HEK293 (cell line): ENCODE data around the gene TAS1R3.
A peak's percentile ranks its signal among the peaks of the same experiment; 100 is the strongest.

Source experiments
- CTCF ChIA-PET: fragments of 350-600 bp; formaldehyde crosslinking; extraction: SDS; loops from one replicate; lab custom pipeline; 2021; ENCODE audit warnings: antibody characterized with exemption; lab: Yijun Ruan, JAX
- POLR2A ChIA-PET: fragments of 300-600 bp; formaldehyde crosslinking; extraction: SDS; loops from one replicate; lab custom pipeline; 2020; ENCODE audit warnings: antibody characterized with exemption, inconsistent platforms; lab: Yijun Ruan, JAX
- H3K27ac ChIP-seq: fragments of 200-500 bp; sonication (Bioruptor generic); 2 replicates; pipeline ENCODE4 v1.5.1; 2014; ENCODE audit warnings: low read depth, low read length, control low read depth, inconsistent platforms; ENCODE audit errors: extremely low read depth
- H3K36me3 ChIP-seq, 2 experiments: fragments of 200-500 bp in 1 of 2; sonication (Bioruptor generic) in 1 of 2; 1 replicate in 1 of 2; 2 replicates in 1 of 2; pipeline ENCODE4 v1.5.1; 2014 to 2017; ENCODE audit warnings: inconsistent platforms in 2 of 2, low read length in 2 of 2; ENCODE audit not compliant: control insufficient read depth in 2 of 2, insufficient read depth in 1 of 2
- H3K4me1 ChIP-seq: fragments of 200-500 bp; sonication (Bioruptor generic); 2 replicates; pipeline ENCODE4 v1.5.1; 2014; ENCODE audit warnings: mild to moderate bottlenecking, low read length, inconsistent platforms; ENCODE audit not compliant: control insufficient read depth, insufficient read depth
- H3K4me3 ChIP-seq: 2 replicates; pipeline ENCODE4 v1.5.1; 2011; ENCODE audit warnings: low read depth, mild to moderate bottlenecking, control low read depth, low read length, moderate library complexity
- H3K9me3 ChIP-seq: fragments of 200-500 bp; sonication (Bioruptor generic); 2 replicates; pipeline ENCODE4 v1.5.1; 2014; ENCODE audit warnings: low read depth, low read length, inconsistent platforms; ENCODE audit not compliant: control insufficient read depth, insufficient read depth
- BCL11A ChIP-seq: fragments of 450-650 bp; formaldehyde crosslinking; IDR thresholded peaks from 2 replicates; pipeline ENCODE4 v1.5.1; 2016; ENCODE audit warnings: low read depth, missing biosample characterization, missing genetic modification characterization
- BCL11B ChIP-seq: fragments of 450-650 bp; formaldehyde crosslinking; IDR thresholded peaks from 2 replicates; pipeline ENCODE4 v1.5.1; 2016; ENCODE audit warnings: low read depth, missing biosample characterization, missing genetic modification characterization
- EGR2 ChIP-seq: fragments of 450-650 bp; formaldehyde crosslinking; IDR thresholded peaks from 2 replicates; pipeline ENCODE4 v1.5.1; 2016; ENCODE audit warnings: low read depth, missing biosample characterization, missing genetic modification characterization
- GFI1B ChIP-seq: fragments of 450-650 bp; formaldehyde crosslinking; IDR thresholded peaks from 2 replicates; pipeline ENCODE4 v1.5.1; 2016; ENCODE audit warnings: missing biosample characterization, missing genetic modification characterization
- GLIS1 ChIP-seq: fragments of 450-650 bp; formaldehyde crosslinking; IDR thresholded peaks from 2 replicates; pipeline ENCODE4 v1.5.1; 2016; ENCODE audit warnings: missing biosample characterization, missing genetic modification characterization
- GLIS2 ChIP-seq: fragments of 450-650 bp; formaldehyde crosslinking; IDR thresholded peaks from 2 replicates; pipeline ENCODE4 v1.5.1; 2016; ENCODE audit warnings: missing biosample characterization, missing genetic modification characterization
- KLF8 ChIP-seq: fragments of 450-650 bp; formaldehyde crosslinking; IDR thresholded peaks from 2 replicates; pipeline ENCODE4 v1.5.1; 2016; ENCODE audit warnings: missing biosample characterization, missing genetic modification characterization
- PRDM10 ChIP-seq: fragments of 450-650 bp; formaldehyde crosslinking; IDR thresholded peaks from 2 replicates; pipeline ENCODE4 v1.5.1; 2016; ENCODE audit warnings: missing biosample characterization, missing genetic modification characterization
- RBAK ChIP-seq: fragments of 450-650 bp; formaldehyde crosslinking; IDR thresholded peaks from 2 replicates; pipeline ENCODE4 v1.5.1; 2016; ENCODE audit warnings: missing biosample characterization, missing genetic modification characterization
- WT1 ChIP-seq: fragments of 450-650 bp; formaldehyde crosslinking; IDR thresholded peaks from 2 replicates; pipeline ENCODE4 v1.5.1; 2016; ENCODE audit warnings: missing biosample characterization, missing genetic modification characterization
- ZBTB17 ChIP-seq: fragments of 450-650 bp; formaldehyde crosslinking; IDR thresholded peaks from 2 replicates; pipeline ENCODE4 v1.5.1; 2016; ENCODE audit warnings: missing biosample characterization, missing genetic modification characterization
- ZBTB8A ChIP-seq: fragments of 450-650 bp; formaldehyde crosslinking; IDR thresholded peaks from 2 replicates; pipeline ENCODE4 v1.5.1; 2016; ENCODE audit warnings: missing biosample characterization, missing genetic modification characterization
- ZEB2 ChIP-seq: fragments of 450-650 bp; formaldehyde crosslinking; IDR thresholded peaks from 2 replicates; pipeline ENCODE4 v1.5.1; 2016; ENCODE audit warnings: missing biosample characterization, missing genetic modification characterization
- ZFP37 ChIP-seq: fragments of 450-650 bp; formaldehyde crosslinking; IDR thresholded peaks from 2 replicates; pipeline ENCODE4 v1.5.1; 2016; ENCODE audit warnings: missing biosample characterization, missing genetic modification characterization
- ZFP69B ChIP-seq: fragments of 450-650 bp; formaldehyde crosslinking; IDR thresholded peaks from 2 replicates; pipeline ENCODE4 v1.5.1; 2016; ENCODE audit warnings: missing biosample characterization, missing genetic modification characterization
- ZIC2 ChIP-seq: fragments of 450-650 bp; formaldehyde crosslinking; IDR thresholded peaks from 2 replicates; pipeline ENCODE4 v1.5.1; 2016; ENCODE audit warnings: missing biosample characterization, missing genetic modification characterization
- ZNF24 ChIP-seq: fragments of 450-650 bp; formaldehyde crosslinking; IDR thresholded peaks from 2 replicates; pipeline ENCODE4 v1.5.1; 2016; ENCODE audit warnings: missing biosample characterization, missing genetic modification characterization
- ZNF335 ChIP-seq: fragments of 450-650 bp; formaldehyde crosslinking; conservative IDR thresholded peaks from 2 replicates; pipeline ENCODE4 v1.5.1; 2016; ENCODE audit warnings: missing biosample characterization, missing genetic modification characterization
- ZNF423 ChIP-seq: fragments of 450-650 bp; formaldehyde crosslinking; IDR thresholded peaks from 2 replicates; pipeline ENCODE4 v1.5.1; 2016; ENCODE audit warnings: missing biosample characterization, missing genetic modification characterization
- ZNF449 ChIP-seq: fragments of 450-650 bp; formaldehyde crosslinking; IDR thresholded peaks from 2 replicates; pipeline ENCODE4 v1.5.1; 2017; ENCODE audit warnings: missing biosample characterization, mild to moderate bottlenecking, missing genetic modification characterization, moderate library complexity
- ZNF514 ChIP-seq: fragments of 450-650 bp; formaldehyde crosslinking; IDR thresholded peaks from 2 replicates; pipeline ENCODE4 v1.5.1; 2016; ENCODE audit warnings: missing biosample characterization, missing genetic modification characterization
- ZNF677 ChIP-seq: fragments of 450-650 bp; IDR thresholded peaks from 2 replicates; pipeline ENCODE4 v1.5.0; 2018; ENCODE audit warnings: missing biosample characterization, mild to moderate bottlenecking, missing genetic modification characterization, moderate library complexity
- ZNF76 ChIP-seq: fragments of 450-650 bp; formaldehyde crosslinking; IDR thresholded peaks from 2 replicates; pipeline ENCODE4; 2016; ENCODE audit warnings: low read depth, missing biosample characterization, missing genetic modification characterization, borderline replicate concordance
- ZNF768 ChIP-seq: fragments of 450-650 bp; formaldehyde crosslinking; IDR thresholded peaks from 2 replicates; pipeline ENCODE4 v1.5.1; 2018; ENCODE audit warnings: missing biosample characterization, mild to moderate bottlenecking, missing genetic modification characterization
- TF ChIP-seq, protein P1 (sequence below): fragments of 450-650 bp; formaldehyde crosslinking; IDR thresholded peaks from 2 replicates; pipeline ENCODE4 v1.5.1; 2016; ENCODE audit warnings: missing biosample characterization, missing genetic modification characterization

Gene TAS1R3

GRCh38 chr1:1346501-1346890 is 15.4 kb downstream of the TAS1R3 start (continued):
- TF ChIP-seq WT1 = no peak
- no peak for TF ChIP-seq RBAK (tag by site-specific recombination)
- TF ChIP-seq ZNF768 (tag by site-specific recombination) = no peak
- TF ChIP-seq ZNF514 (tag by site-specific recombination) = no peak
- TF ChIP-seq GFI1B = no peak

GRCh38 chr1:1347026-1347595 is 16.0 kb downstream of the TAS1R3 start:
- Histone ChIP-seq H3K4me3 (peak overlapping the region; percentile 64), H3K27ac (peak overlapping the region; percentile 87), H3K4me1 (peaks cover 7% of the 10 kb centered on the region), H3K36me3 (peaks cover 0 to 26% of the 10 kb centered on the region in 2 experiments; a peak in 1 of 3 replicates), H3K9me3 (no peaks in the 10 kb centered on the region)
- ChIA-PET POLR2A (interaction anchor here (1.0 to 1.6 kb wide), 4 partner anchors 10 to 52 kb away, joined by 3 to 8 read pairs (median 4); partner anchors contain the start of genes AURKAIP1 and CCNL2), CTCF (interaction anchor here (1.0 to 3.5 kb wide), 2 partner anchors 22 to 25 kb away, joined by 7 to 18 read pairs; no protein-coding TSS in a partner anchor)
- TF ChIP-seq EGR2 (tag by site-specific recombination) = 0 out of 2 replicates have a peak, but pooled peaks have one; percentile 33
- 0 out of 2 replicates have a peak, but pooled peaks have one; percentile 4 for TF ChIP-seq BCL11A (tag by site-specific recombination)
- TF ChIP-seq GLIS2 = peak; percentile 33; the same call in 1 of the 2 replicates
- TF ChIP-seq PRDM10 (tag by site-specific recombination) = no peak

- CTCF ChIA-PET = interaction anchor here (0.6 to 3.5 kb wide), 7 partner anchors 21 to 191 kb away, joined by 3 to 18 read pairs (median 4); no protein-coding TSS in a partner anchor
- POLR2A ChIA-PET = interaction anchor here (0.5 to 1.6 kb wide), 9 partner anchors 9 to 335 kb away, joined by 3 to 10 read pairs (median 4); partner anchors contain the start of genes AURKAIP1 and CCNL2
- Histone ChIP-seq H3K27ac (peak overlapping the region; percentile 87), H3K9me3 (no peaks in the 10 kb centered on the region), H3K4me1 (peaks cover 7% of the 10 kb centered on the region), H3K4me3 (peak overlapping the region; percentile 64), H3K36me3 (peaks cover 0 to 18% of the 10 kb centered on the region in 2 experiments; a peak in 1 of 3 replicates)
- TF ChIP-seq ZIC2 (tag by site-specific recombination) (peak; percentile 98), GLIS2 (peak; percentile 94), ZNF24 (tag by site-specific recombination) (no peak), RBAK (tag by site-specific recombination) (no peak), ZFP37 (0 out of 2 replicates have a peak, but pooled peaks have one; percentile 45), ZNF335 (tag by site-specific recombination) (no peak; the same call in 1 of the 2 replicates), ZBTB8A (tag by site-specific recombination) (peak; percentile 58), ZFP69B (tag by site-specific recombination) (peak; percentile 96), ZNF76 (tag by site-specific recombination) (peak; percentile 80; the same call in 1 of the 2 replicates), KLF8 (no peak), ZBTB17 (tag by site-specific recombination) (0 out of 2 replicates have a peak, but pooled peaks have one; percentile 19), GLIS1 (peak; percentile 95), ZEB2 (tag by site-specific recombination) (0 out of 2 replicates have a peak, but pooled peaks have one; percentile 51), BCL11B (peak; percentile 73; the same call in 1 of the 2 replicates), ZNF423 (tag by site-specific recombination) (peak; percentile 95), ZNF449 (tag by site-specific recombination) (peak; percentile 85), ZNF677 (tag by site-specific recombination) (no peak)
- TF ChIP-seq, protein P1, sequence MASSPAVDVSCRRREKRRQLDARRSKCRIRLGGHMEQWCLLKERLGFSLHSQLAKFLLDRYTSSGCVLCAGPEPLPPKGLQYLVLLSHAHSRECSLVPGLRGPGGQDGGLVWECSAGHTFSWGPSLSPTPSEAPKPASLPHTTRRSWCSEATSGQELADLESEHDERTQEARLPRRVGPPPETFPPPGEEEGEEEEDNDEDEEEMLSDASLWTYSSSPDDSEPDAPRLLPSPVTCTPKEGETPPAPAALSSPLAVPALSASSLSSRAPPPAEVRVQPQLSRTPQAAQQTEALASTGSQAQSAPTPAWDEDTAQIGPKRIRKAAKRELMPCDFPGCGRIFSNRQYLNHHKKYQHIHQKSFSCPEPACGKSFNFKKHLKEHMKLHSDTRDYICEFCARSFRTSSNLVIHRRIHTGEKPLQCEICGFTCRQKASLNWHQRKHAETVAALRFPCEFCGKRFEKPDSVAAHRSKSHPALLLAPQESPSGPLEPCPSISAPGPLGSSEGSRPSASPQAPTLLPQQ (tag by site-specific recombination) = peak; percentile 97
Observed at GRCh38 chr1:1347663-1348419, 16.8 kb downstream of the TAS1R3 start.
